ENCODE results near the gene BCL2L12. TPM values are rescaled to one million over a fixed set of nuclear protein-coding genes. Genes with fewer than 3 reads are reported as not detected.
A peak's percentile ranks its signal among the peaks of the same experiment; 100 is the strongest.
"Not testable (repeated sequence)": the region's sequence is repeated elsewhere in the genome, so short reads cannot be mapped to it uniquely, and the experiment has no call there.

BCL2L12 gene
- total RNA-seq (2014; rRNA removed): 25.6 and 25.7 TPM in 2 replicates
- polyA plus RNA-seq (2012): 49.4 TPM

GRCh38 chr19:49665351-49666119 is at the start of gene BCL2L12, which contains the start of gene IRF3:
Gene BCL2L12 (plus strand): TSS chr19:49665933. CDS start chr19:49666693, 760 bp downstream.
Gene IRF3 (minus strand): TSS chr19:49665857. CDS start chr19:49664838, 1,019 bp downstream.
- peak; percentile 94 for DNase-seq (ENCODE audit: low read depth)

- no peak for DNase-seq (ENCODE audit: low read depth)
Measured at GRCh38 chr19:49616532-49616931, 49.2 kb upstream of the BCL2L12 start.

- DNase-seq (ENCODE audit: low read depth): no peak
Measured at GRCh38 chr19:49616945-49617344, 48.8 kb upstream of the BCL2L12 start.

GRCh38 chr19:49617860-49618259 is 47.9 kb upstream of the BCL2L12 start:
- not testable (repeated sequence) for DNase-seq (ENCODE audit: low read depth)

- DNase-seq (ENCODE audit: low read depth): no peak
Measured at GRCh38 chr19:49624967-49625910, 40.5 kb upstream of the BCL2L12 start.

GRCh38 chr19:49626226-49626625 is 39.5 kb upstream of the BCL2L12 start:
- DNase-seq (ENCODE audit: low read depth): no peak

GRCh38 chr19:49629659-49630058 is 36.1 kb upstream of the BCL2L12 start:
- no peak for DNase-seq (ENCODE audit: low read depth)

- DNase-seq (ENCODE audit: low read depth): no peak
Measured at GRCh38 chr19:49631014-49631588, 34.6 kb upstream of the BCL2L12 start.

- no peak for DNase-seq (ENCODE audit: low read depth)
Measured at GRCh38 chr19:49631610-49632192, 34.0 kb upstream of the BCL2L12 start.

GRCh38 chr19:49632576-49632975 is 33.2 kb upstream of the BCL2L12 start:
- no peak for DNase-seq (ENCODE audit: low read depth)

GRCh38 chr19:49633273-49633672 is 32.5 kb upstream of the BCL2L12 start:
- not testable (repeated sequence) for DNase-seq (ENCODE audit: low read depth)

GRCh38 chr19:49635530-49636232 is 30.1 kb upstream of the BCL2L12 start:
- no peak for DNase-seq (ENCODE audit: low read depth)

- DNase-seq (ENCODE audit: low read depth): no peak
Measured at GRCh38 chr19:49636233-49636932, 29.4 kb upstream of the BCL2L12 start.

GRCh38 chr19:49637821-49638738 is 27.7 kb upstream of the BCL2L12 start:
- peak; percentile 79 for DNase-seq (ENCODE audit: low read depth)

GRCh38 chr19:49639401-49640112 is 26.2 kb upstream of the BCL2L12 start:
- no peak for DNase-seq (ENCODE audit: low read depth)

GRCh38 chr19:49640113-49640898 is 25.4 kb upstream of the BCL2L12 start, which contains the start of gene RRAS:
Gene RRAS (minus strand): TSS chr19:49640143. CDS start chr19:49640098, 45 bp downstream.
- DNase-seq (ENCODE audit: low read depth): peak; percentile 100

GRCh38 chr19:49641688-49642491 is 23.8 kb upstream of the BCL2L12 start, which contains the start of gene SCAF1:
Gene SCAF1 (plus strand): TSS chr19:49642209. CDS start chr19:49645027, 2,818 bp downstream.
- peak; percentile 99 for DNase-seq (ENCODE audit: low read depth)

All from LHCN-M2 (cell line).